ENCODE results near the gene ASPSCR1. TPM values are rescaled to one million over a fixed set of nuclear protein-coding genes. Genes with fewer than 3 reads are reported as not detected.

ASPSCR1 gene
- total and polyA plus RNA-seq, 9 donors, result 22.5 to 35.9 (median 27.5) TPM

DNA sequence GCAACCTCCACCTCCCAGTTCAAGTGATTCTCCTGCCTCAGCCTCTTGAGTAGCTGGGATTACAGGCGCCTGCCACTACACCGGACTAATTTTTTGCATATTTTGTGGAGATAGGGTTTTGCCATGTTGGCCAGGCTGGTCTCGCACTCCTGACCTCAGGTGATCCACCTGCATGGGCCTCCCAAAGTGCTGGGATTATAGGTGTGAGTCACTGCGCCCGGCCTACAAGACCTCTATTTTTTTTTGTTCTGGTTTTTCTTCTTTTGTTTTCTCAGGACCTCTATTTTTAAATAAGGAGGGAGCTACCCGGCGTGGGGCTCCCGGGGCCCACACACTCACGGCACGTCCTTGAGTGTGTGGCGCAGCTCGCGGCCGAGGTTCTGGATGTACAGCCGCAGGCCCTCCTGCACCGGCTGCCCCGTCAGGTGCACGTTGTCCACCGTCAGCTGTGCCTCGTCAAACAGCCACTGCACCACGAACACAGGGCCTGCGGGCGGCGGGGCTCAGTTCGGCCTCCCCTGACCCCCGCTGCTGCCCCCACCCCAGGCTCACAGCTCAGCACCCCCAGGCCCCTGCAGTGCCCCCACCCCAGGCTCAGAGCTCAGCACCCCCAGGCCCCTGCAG, 22.3 kb upstream of the ASPSCR1 start:
- Histone ChIP-seq H3K4me3 (ENCODE audit: low read length) (no peak overlapping the region), H3K9me3 (replicated peaks; ENCODE audit: control insufficient read depth, low read depth, low read length) (no peaks in the 10 kb centered on the region), H3K27me3 (ENCODE audit: control insufficient read depth, insufficient read depth, low read length) (peaks cover 29% of the 10 kb centered on the region), H3K4me1 (ENCODE audit: control insufficient read depth, insufficient read depth, low read length) (peaks cover 12% of the 10 kb centered on the region), H3K36me3 (ENCODE audit: control insufficient read depth, insufficient read depth, low read length) (no peaks in the 10 kb centered on the region), H3K27ac (ENCODE audit: low read length) (no peak overlapping the region)
- DNase-seq, result no peak
- WGBS (ENCODE audit: insufficient coverage), result 84% methylated on average over 19 of the region's 26 CpGs

DNA sequence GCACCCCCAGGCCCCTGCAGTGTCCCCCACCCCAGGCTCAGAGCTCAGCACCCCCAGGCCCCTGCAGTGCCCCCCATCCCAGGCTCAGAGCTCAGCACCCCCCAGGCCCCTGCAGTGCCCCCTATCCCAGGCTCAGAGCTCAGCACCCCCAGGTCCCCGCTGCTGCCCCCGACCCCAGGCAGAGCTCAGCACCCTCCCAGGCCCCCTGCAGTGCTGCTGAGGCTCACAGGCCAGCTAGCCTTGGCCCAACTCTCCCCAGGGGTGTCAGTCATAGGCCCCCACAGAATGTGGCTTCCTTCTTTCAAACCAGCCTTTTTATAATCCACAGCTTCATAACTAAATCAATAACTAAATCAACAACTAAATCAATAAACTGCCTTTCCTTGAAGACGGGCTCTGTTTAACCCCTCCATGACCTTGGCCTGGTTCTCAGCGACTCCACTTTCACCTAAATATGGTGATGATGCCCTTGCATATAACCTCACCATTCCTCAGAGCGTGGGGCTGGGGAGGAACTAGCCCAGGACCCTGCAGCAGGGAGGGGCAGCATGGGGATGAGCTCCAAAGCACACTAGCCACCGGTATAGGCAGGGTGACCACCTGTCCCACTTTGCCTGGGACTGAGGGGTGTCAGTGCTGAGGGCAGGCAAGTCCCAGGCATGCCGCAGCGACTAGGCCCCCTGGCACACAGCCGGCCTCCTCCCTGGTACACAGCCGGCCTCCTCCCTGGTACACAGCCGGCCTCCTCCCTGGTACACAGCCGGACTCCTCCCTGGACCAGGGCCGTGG, 21.5 kb upstream of the ASPSCR1 start:
- no peak overlapping the region for H3K27ac ChIP-seq (ENCODE audit: low read length)
- H3K4me1 ChIP-seq (ENCODE audit: control insufficient read depth, insufficient read depth, low read length), result peaks cover 14% of the 10 kb centered on the region
- no peak overlapping the region for H3K4me3 ChIP-seq (ENCODE audit: low read length)
- DNase-seq, result no peak
- H3K36me3 ChIP-seq (ENCODE audit: control insufficient read depth, insufficient read depth, low read length), result no peaks in the 10 kb centered on the region
- H3K27me3 ChIP-seq (ENCODE audit: control insufficient read depth, insufficient read depth, low read length), result peaks cover 34% of the 10 kb centered on the region
- 71% methylated on average over 10 of the region's 13 CpGs for WGBS (ENCODE audit: insufficient coverage)
- no peaks in the 10 kb centered on the region for H3K9me3 ChIP-seq (replicated peaks; ENCODE audit: control insufficient read depth, low read depth, low read length)

DNA sequence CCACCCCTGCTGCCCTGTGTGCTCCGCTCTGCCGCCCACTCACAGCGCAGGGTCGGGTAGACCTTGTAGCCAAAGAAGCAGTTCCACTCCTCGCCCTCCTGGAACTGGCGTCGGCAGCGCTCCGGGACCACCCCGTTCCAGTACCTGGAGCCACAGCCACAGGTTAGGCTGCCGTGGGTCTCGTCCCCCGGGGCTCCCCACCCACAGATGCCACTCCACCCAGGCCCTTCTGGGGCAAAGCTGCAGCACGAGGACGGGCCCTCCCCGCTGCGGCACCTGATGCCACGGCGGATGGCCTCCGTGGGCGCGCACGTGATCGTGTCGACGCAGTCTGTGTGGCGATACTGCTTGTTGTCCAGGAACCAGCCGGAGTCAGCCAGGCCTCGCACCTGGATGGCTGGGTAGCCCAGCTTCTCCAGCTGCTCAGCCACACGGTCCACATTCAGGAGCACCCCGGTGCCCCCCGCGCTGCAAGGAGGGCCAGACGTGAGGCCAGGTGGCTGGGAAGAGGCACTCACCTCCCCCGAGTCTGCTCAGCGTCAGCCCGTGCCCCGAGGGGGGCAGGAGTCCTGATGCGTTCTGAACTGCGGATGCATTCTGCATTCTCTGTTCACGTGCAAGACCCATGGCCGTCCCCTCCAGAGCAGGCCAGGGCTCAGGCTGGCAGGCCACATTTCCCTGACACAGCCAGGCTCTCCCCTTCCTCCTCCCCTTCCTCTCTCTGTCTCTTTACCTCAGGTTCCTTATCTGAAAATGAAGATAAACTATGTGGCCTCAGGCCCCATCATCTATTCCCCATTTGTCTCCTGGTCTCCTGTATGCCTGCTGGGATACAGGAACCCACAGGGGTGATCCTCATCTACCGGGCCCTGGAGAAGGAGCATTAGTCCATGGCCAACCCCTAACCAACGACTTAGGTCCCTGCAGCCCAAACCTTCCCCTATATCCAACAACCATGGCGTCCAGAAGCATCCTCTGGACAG, 20.5 kb upstream of the ASPSCR1 start:
- 78% methylated on average over 44 of the region's 45 CpGs for WGBS (ENCODE audit: insufficient coverage)
- H3K9me3 ChIP-seq (replicated peaks; ENCODE audit: control insufficient read depth, low read depth, low read length), result no peaks in the 10 kb centered on the region
- no peaks in the 10 kb centered on the region for H3K36me3 ChIP-seq (ENCODE audit: control insufficient read depth, insufficient read depth, low read length)
- no peak for DNase-seq
- no peak overlapping the region for H3K27ac ChIP-seq (ENCODE audit: low read length)
- peaks cover 16% of the 10 kb centered on the region for H3K4me1 ChIP-seq (ENCODE audit: control insufficient read depth, insufficient read depth, low read length)
- H3K27me3 ChIP-seq (ENCODE audit: control insufficient read depth, insufficient read depth, low read length), result peaks cover 36% of the 10 kb centered on the region
- H3K4me3 ChIP-seq (ENCODE audit: low read length), result no peak overlapping the region

DNA sequence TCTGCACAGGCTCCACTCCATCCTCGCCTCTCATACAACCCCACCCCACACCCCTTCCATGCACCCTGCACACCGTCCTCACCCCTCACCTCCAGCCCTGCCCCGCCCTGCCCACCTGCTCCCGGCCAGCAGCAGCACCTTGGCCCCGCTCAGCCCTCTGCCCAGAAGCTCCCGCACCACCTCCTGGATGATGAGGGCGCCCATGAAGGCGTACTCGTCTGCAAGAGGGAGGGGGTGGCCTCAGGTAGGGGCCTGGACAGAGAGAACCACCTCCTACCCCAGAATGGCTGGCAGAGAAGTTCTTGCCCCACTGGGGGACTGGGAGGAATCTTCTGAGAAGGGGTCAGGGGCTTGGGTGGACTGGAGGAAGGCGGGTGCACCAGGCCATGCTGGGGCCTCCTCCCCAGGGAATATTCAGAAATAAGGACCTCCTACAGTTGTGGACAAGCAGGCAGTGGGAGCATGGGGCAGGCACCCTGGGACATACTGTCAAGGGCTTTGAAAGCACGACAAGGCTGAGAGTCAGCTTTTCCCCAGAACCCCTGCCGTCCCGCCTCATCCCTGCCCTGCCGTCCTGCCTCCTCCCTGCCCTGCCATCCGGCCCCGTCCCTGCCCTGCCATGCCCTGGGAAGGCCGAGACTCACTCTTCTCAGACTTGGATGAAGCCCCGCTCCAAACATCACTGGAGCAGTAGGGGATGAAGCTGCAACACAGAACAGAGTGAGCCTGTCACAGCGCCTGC, 19.6 kb upstream of the ASPSCR1 start:
- WGBS (ENCODE audit: insufficient coverage), result 70% methylated on average over 14 of the region's 19 CpGs
- no peak overlapping the region for H3K4me3 ChIP-seq (ENCODE audit: low read length)
- no peaks in the 10 kb centered on the region for H3K9me3 ChIP-seq (replicated peaks; ENCODE audit: control insufficient read depth, low read depth, low read length)
- H3K36me3 ChIP-seq (ENCODE audit: control insufficient read depth, insufficient read depth, low read length), result no peaks in the 10 kb centered on the region
- H3K27ac ChIP-seq (ENCODE audit: low read length), result no peak overlapping the region
- DNase-seq, result no peak
- peaks cover 44% of the 10 kb centered on the region for H3K27me3 ChIP-seq (ENCODE audit: control insufficient read depth, insufficient read depth, low read length)
- H3K4me1 ChIP-seq (ENCODE audit: control insufficient read depth, insufficient read depth, low read length), result peaks cover 26% of the 10 kb centered on the region

DNA sequence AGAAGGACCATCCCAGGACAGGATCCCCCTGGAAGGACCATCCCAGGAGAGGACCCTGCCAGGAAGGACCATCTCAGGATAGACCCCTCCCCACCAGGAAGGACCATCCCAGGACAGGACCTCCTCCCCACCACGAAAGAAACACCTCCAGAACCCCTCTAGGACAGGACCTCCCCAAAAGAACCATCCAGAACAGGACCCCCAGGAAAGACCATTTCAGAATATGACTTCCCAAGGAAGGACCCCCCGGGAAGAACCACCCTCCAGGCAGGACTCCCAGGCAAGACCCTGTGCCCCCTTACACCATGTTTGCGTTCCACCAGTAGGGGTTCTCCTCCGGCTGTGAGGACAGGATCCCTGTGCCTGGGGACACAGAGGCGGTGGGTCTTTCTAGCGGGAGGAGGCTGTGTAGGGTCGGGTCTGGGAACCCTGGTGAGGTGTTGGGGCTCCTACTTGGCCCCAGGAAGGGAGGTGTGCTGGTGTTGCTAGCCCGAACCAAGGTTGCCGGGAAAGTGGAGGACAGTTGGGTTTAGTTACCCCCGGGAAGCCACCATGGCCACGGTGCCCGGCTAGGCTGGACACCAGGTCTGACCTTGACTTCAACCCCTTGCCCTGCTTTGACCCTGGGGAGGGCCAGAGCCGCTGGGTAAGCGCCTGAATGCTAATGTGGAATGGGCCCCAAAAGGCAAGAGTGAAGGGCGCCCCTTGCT, 18.6 kb upstream of the ASPSCR1 start:
- H3K27ac ChIP-seq (ENCODE audit: low read length), result no peak overlapping the region
- peaks cover 35% of the 10 kb centered on the region for H3K4me1 ChIP-seq (ENCODE audit: control insufficient read depth, insufficient read depth, low read length)
- peak overlapping the region; percentile 33 for H3K4me3 ChIP-seq (ENCODE audit: low read length)
- no peaks in the 10 kb centered on the region for H3K36me3 ChIP-seq (ENCODE audit: control insufficient read depth, insufficient read depth, low read length)
- peaks cover 54% of the 10 kb centered on the region for H3K27me3 ChIP-seq (ENCODE audit: control insufficient read depth, insufficient read depth, low read length)
- no peak for DNase-seq
- no peaks in the 10 kb centered on the region for H3K9me3 ChIP-seq (replicated peaks; ENCODE audit: control insufficient read depth, low read depth, low read length)
- WGBS (ENCODE audit: insufficient coverage), result 55% methylated on average over 12 of the region's 15 CpGs

DNA sequence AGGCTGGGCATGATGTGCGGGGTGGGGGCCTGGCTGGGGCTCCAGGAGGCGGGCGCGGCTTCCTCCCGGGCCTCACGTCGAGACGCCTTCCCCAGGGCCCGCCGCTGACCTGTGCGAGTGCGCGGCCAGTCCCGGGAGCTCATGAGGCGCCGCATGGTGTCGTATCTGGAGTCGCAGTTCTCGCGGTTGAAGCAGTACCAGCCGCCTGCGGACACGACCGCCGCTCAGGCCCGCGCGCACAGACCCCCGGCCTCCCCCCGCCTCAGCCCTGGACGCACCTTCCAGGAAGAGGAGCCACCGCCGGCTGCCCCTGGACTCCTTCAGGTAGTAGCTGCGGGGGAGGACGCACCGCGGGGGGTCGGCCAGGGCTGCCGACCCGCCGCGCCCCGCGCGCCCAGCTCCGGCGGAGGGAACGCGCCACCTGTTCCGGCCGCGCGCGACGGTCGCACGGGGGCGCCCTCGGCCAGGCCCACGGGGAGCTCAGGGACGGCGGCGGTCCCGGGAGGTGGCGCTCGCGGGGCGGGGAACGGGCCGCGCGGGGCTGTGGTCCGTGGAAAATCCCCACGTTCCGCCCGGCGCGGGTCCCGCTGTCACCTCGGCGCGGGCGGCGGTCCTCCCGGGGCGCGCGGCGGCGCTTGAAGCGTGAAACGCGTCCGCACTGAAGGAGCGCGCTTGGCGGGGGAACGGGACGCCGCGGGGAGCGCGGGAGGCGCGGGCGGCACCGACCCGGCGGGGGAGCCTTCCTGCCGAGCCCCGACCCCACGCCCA, 17.9 kb upstream of the ASPSCR1 start:
- H3K9me3 ChIP-seq (replicated peaks; ENCODE audit: control insufficient read depth, low read depth, low read length), result no peaks in the 10 kb centered on the region
- peaks cover 39% of the 10 kb centered on the region for H3K4me1 ChIP-seq (ENCODE audit: control insufficient read depth, insufficient read depth, low read length)
- H3K27me3 ChIP-seq (ENCODE audit: control insufficient read depth, insufficient read depth, low read length), result peaks cover 61% of the 10 kb centered on the region
- H3K36me3 ChIP-seq (ENCODE audit: control insufficient read depth, insufficient read depth, low read length), result no peaks in the 10 kb centered on the region
- no peak overlapping the region for H3K27ac ChIP-seq (ENCODE audit: low read length)
- H3K4me3 ChIP-seq (ENCODE audit: low read length), result peak overlapping the region; percentile 33
- 2% methylated on average over 111 of the region's 112 CpGs for WGBS (ENCODE audit: insufficient coverage)
- DNase-seq, result peak; percentile 72

DNA sequence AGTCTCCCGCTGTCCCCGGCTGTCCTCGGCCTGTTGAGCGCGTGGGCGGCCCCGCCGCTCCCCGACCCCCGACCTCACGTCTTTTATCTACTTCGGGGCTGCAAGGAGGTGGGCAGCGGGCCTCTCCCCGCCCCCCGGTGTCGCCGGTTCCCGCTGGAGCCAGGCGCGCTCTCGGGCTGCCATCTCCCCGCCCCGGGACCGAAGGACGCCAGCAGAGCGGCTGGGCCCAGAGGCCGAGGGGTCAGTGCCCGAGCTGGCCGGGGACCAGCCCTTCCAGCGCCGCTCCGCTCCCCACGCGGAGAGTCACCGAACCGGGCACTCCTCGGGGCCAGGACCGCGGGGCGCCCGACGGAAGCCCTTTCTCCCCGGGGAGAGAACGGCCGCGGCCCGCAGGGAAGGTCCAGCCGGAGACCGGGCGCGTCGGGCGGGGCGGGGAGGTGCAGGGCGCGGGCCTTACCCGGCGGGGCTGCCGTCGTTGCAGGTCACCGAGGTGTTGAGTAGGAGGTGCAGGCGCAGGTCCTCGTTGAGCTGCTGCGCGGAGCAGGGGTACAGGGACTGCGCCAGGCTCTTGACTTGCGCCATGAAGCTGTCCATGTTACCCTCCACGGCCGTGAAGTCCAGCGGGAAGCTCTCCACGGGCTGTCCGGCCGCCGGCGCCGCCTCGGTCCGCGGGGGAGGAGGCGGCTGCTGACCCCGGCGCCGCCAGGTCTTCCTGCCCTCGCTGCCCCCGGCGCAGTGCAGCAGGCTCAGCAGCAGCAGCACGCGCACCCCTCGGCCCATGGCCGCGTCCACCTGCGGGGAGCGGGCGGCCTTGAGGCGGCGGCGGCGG, 17.1 kb upstream of the ASPSCR1 start:
- H3K36me3 ChIP-seq (ENCODE audit: control insufficient read depth, insufficient read depth, low read length), result no peaks in the 10 kb centered on the region
- peaks cover 61% of the 10 kb centered on the region for H3K27me3 ChIP-seq (ENCODE audit: control insufficient read depth, insufficient read depth, low read length)
- no peak for DNase-seq
- H3K4me3 ChIP-seq (ENCODE audit: low read length), result peak overlapping the region; percentile 15
- no peaks in the 10 kb centered on the region for H3K9me3 ChIP-seq (replicated peaks; ENCODE audit: control insufficient read depth, low read depth, low read length)
- WGBS (ENCODE audit: insufficient coverage), result 2% methylated on average over 92 of the region's 98 CpGs
- H3K4me1 ChIP-seq (ENCODE audit: control insufficient read depth, insufficient read depth, low read length), result peaks cover 39% of the 10 kb centered on the region
- H3K27ac ChIP-seq (ENCODE audit: low read length), result no peak overlapping the region

DNA sequence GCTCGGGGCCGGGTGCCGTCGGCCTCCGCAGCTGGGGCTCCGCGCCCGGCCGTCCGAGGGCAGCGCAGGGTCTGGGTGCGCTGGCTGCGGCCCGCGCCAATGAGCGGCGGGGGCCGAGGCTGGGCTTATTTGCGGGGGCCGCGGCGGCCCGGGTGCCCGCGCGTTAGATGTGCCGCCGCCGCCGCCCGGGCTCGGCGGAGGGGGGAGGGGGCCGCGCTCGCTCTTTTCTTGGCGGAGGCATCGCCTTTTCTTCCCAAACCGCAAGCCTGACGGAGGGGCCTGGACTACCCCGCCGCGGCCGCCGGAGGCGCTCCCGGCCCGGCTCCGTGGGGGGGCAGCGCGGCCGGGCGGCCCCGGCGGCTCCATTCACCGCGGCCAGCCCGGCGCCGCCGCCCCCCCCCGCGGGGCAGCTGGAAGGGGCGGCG, 16.3 kb upstream of the ASPSCR1 start, which contains the start of gene NOTUM:
TSS of gene NOTUM (minus strand) at position 101 of the 425 bp plus-strand sequence. CDS start 278 bp downstream, outside the sequence.
- DNase-seq, result peak; percentile 51
- Histone ChIP-seq H3K9me3 (replicated peaks; ENCODE audit: control insufficient read depth, low read depth, low read length) (no peaks in the 10 kb centered on the region), H3K4me3 (ENCODE audit: low read length) (peak within 1 kb of the TSS; percentile 15), H3K27ac (ENCODE audit: low read length) (no peak within 1 kb of the TSS), H3K27me3 (ENCODE audit: control insufficient read depth, insufficient read depth, low read length) (peaks cover 67% of the 10 kb centered on the region), H3K4me1 (ENCODE audit: control insufficient read depth, insufficient read depth, low read length) (peaks cover 44% of the 10 kb centered on the region), H3K36me3 (ENCODE audit: control insufficient read depth, insufficient read depth, low read length) (no peaks in the 10 kb centered on the region)
- under 1% methylated on average over 60 of the region's 65 CpGs for WGBS (ENCODE audit: insufficient coverage)

Data from muscle of leg (tissue), 11 donors.